ENCODE data around the gene CYP2R1. TPM values are rescaled to one million over a fixed set of nuclear protein-coding genes. Genes with fewer than 3 reads are reported as not detected.

Gene CYP2R1
- total and polyA plus RNA-seq, 2 of the 13 experiments (the other 11 are each of a cell fraction or from before 2014, with no cell fraction given), result 0.59 to 0.60 TPM

GRCh38 chr11:14907411-14908213 is 15.6 kb upstream of the CYP2R1 start (continued):
- TF ChIP-seq ARID4A (CRISPR knock-in tag; IDR thresholded peaks at IDR 0.05; ENCODE audit: borderline replicate concordance) (peak; percentile 38), ZNF580 (CRISPR knock-in tag; IDR thresholded peaks at IDR 0.05; ENCODE audit: borderline replicate concordance, low read depth) (0 out of 2 replicates have a peak, but pooled peaks have one; percentile 41), SAP130 (CRISPR knock-in tag; IDR thresholded peaks at IDR 0.05; ENCODE audit: low read depth) (peak; percentile 29; the same call in 1 of the 2 replicates), ZBTB39 (CRISPR knock-in tag; IDR thresholded peaks at IDR 0.05) (no peak), GABPA (IDR thresholded peaks at IDR 0.05; ENCODE audit: low read depth, low read length) (no peak), GABPA (CRISPR knock-in tag; IDR thresholded peaks at IDR 0.05; ENCODE audit: low read depth) (no peak), MAFF (IDR thresholded peaks at IDR 0.05; ENCODE audit: low read depth, low read length) (no peak), SMC3 (IDR thresholded peaks at IDR 0.05; ENCODE audit: low read length) (peak; percentile 26; the same call in 1 of the 2 replicates), ZSCAN5A (CRISPR knock-in tag; IDR thresholded peaks at IDR 0.05; ENCODE audit: borderline replicate concordance) (no peak), ZFYVE20 (CRISPR knock-in tag; IDR thresholded peaks at IDR 0.05; ENCODE audit: borderline replicate concordance, low read depth) (no peak), ATF6 (CRISPR knock-in tag; conservative IDR thresholded peaks at IDR 0.05) (no peak), DDIT3 (CRISPR knock-in tag; IDR thresholded peaks at IDR 0.05) (no peak), FOXA3 (CRISPR knock-in tag; IDR thresholded peaks at IDR 0.05) (peak; percentile 7; the same call in 1 of the 2 replicates), ZNF12 (CRISPR knock-in tag; IDR thresholded peaks at IDR 0.05) (no peak), SP4 (CRISPR knock-in tag; IDR thresholded peaks at IDR 0.05) (no peak; the same call in 1 of the 2 replicates), ZNF644 (CRISPR knock-in tag; IDR thresholded peaks at IDR 0.05; ENCODE audit: low read depth) (peak; percentile 11; the same call in 1 of the 2 replicates), CENPBD1 (CRISPR knock-in tag; IDR thresholded peaks at IDR 0.05; ENCODE audit: borderline replicate concordance, low read depth) (no peak)

Measured in HepG2 (cell line).